Activated CD4-positive, alpha-beta T cell treated with anti-CD3 and anti-CD28 coated beads for 36 hours (primary cell): Measurements from ENCODE around the gene CRADD. TPM values are rescaled to one million over a fixed set of nuclear protein-coding genes. Genes with fewer than 3 reads are reported as not detected.

Source experiments
- ATAC-seq: fragments of 200-7000 bp; cut with Tn5 transposase; one replicate; pipeline ENCODE4 v1.10.0; 2021; ENCODE audit warnings: mild to moderate bottlenecking, moderate library complexity
- CTCF ChIA-PET: fragments of 350-600 bp; sonication (Branson Sonifier 250); formaldehyde crosslinking; loops from one replicate; lab custom pipeline; 2021; ENCODE audit warnings: antibody characterized with exemption; lab: Charles Lee
- POLR2A ChIA-PET: fragments of 350-600 bp; sonication (Branson Sonifier 250); formaldehyde crosslinking; loops from one replicate; lab custom pipeline; 2021; ENCODE audit warnings: antibody characterized with exemption, inconsistent platforms; lab: Charles Lee
- DNase-seq: peaks from one replicate; pipeline ENCODE4 v3.0.0-alpha.2; 2020
- H3K27ac Mint-ChIP-seq: one replicate; pipeline ENCODE4 v1.8.0; 2021; ENCODE audit warnings: mixed read lengths
- H3K27me3 Mint-ChIP-seq: one replicate; pipeline ENCODE4 v1.8.0; 2021; ENCODE audit warnings: mixed read lengths
- H3K36me3 Mint-ChIP-seq: one replicate; pipeline ENCODE4 v1.8.0; 2021; ENCODE audit warnings: low read depth, mixed read lengths
- H3K4me1 Mint-ChIP-seq: one replicate; pipeline ENCODE4 v1.8.0; 2021; ENCODE audit warnings: mixed read lengths
- H3K4me3 Mint-ChIP-seq: one replicate; pipeline ENCODE4 v1.8.0; 2021; ENCODE audit warnings: mild to moderate bottlenecking, moderate library complexity, mixed read lengths
- H3K9me3 Mint-ChIP-seq: one replicate; pipeline ENCODE4 v1.8.0; 2021; ENCODE audit warnings: low read depth, mixed read lengths
- intact Hi-C, 2 experiments: fragments of 100-400 bp; cut with DNase I in 1 of 2; cut with micrococcal nuclease in 1 of 2; formaldehyde crosslinking; loops; one replicate each; pipeline versions ENCODE4 v1.14.2 to v1.15.1; 2022 to 2024; cut with DNase I, micrococcal nuclease
- total RNA-seq, 2 experiments: library from RNA; stranded (reverse); gene quantifications; one replicate each; pipeline ENCODE4 v1.2.3, GENCODE V29; 2021

CRADD gene
- total RNA-seq, 2 experiments from 2014 or later, result 5.7 to 7.8 TPM

DNA sequence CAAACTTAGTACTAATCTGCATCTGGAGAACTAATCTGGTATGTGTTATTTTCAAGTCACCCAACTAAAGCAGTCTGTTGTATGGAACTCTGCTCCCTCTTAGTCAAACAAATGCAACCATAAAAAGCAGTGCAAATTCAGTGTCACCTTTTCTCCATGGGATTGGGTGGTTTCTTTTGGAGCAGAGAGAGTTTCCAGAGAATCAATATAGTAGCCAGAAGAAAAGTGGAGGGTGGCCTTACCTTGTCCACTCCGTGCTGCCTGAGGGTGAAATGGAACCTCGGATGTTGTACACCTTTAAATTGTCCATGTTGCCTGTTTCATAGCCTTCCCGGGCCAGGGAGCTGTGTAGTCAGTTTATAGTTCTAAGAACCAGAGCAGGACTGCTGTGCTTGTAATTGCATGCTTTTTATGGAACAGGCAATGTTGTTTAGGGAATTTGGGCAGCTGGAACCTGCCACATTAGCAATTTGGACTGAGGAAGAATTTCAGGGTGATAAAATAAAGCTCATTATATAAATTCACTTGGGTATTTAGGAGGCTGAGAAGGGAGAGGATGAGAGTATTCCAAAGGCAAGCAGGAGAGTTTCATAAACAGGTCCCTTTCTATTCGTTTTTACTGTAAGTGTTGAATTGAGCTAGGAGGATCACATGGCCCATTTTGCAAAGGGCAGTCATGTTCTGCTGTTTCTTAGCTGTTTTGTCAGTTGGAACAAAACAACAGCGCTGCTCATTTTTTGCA is 60.5 kb downstream of the CRADD start:
- ChIA-PET CTCF (interaction anchor here (1.2 to 1.6 kb wide), 2 partner anchors 9 to 365 kb away, joined by 3 to 7 read pairs; no protein-coding TSS in a partner anchor), POLR2A (no interaction called here)
- Mint-ChIP-seq H3K9me3 (no peaks in the 10 kb centered on the region), H3K36me3 (peaks cover 2% of the 10 kb centered on the region), H3K4me3 (no peak overlapping the region), H3K27me3 (peaks cover 2% of the 10 kb centered on the region), H3K4me1 (peaks cover 15% of the 10 kb centered on the region), H3K27ac (no peak overlapping the region)
- intact Hi-C loops, result no loop called here
- DNase-seq (no peak), ATAC-seq (no peak)

DNA sequence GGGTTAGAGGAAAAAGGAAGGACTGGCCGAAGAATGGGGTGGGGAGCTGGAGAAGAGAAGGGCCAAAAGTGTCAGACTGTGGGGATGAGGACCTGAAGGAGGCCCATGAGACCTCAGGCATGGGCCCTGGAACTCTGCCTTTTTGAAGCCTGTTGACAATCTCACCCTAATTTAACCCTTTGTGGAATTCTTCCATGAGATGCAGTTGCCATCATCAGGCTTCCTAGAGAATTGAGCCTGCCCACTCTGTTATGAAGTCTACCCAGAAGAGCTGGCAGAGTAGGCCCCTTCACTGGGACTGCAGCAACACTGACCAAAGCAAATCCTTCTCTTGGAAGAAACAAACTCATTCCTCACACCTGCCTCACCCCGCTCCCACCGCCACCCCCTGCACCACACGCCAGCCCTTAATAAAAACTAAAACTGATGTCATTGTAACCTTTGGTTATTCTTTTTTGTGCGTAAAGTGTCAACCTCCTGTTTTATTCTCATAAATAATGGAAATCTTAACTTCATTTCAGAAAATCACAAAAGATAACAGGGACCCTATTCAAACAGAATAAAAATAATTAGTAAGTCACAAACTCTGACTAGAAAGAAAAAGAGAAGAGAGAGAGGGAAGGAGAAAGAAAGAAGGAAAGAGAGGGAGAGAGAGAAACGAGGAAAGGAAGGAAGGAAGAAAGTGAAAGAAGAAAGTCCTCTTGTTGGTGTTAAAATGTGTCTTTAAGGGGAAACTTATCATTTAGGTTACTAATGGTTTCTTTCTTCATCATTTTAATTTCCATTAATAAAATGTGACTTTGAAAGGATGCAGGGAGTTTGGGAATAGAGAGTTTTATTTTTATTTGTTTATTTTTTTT is 61.3 kb downstream of the CRADD start:
- DNase-seq, result no peak
- peaks cover 2% of the 10 kb centered on the region for H3K36me3 Mint-ChIP-seq
- POLR2A ChIA-PET, result no interaction called here
- no peak overlapping the region for H3K27ac Mint-ChIP-seq
- H3K4me1 Mint-ChIP-seq, result peaks cover 19% of the 10 kb centered on the region
- intact Hi-C loops, result no loop called here
- peaks cover 2% of the 10 kb centered on the region for H3K27me3 Mint-ChIP-seq
- H3K9me3 Mint-ChIP-seq, result no peaks in the 10 kb centered on the region
- no peak for ATAC-seq
- CTCF ChIA-PET, result interaction anchor here (1.4 to 1.6 kb wide), 2 partner anchors 364 kb away, joined by 3 to 7 read pairs; no protein-coding TSS in a partner anchor
- no peak overlapping the region for H3K4me3 Mint-ChIP-seq

- no peak for DNase-seq
- ATAC-seq, result no peak
- POLR2A ChIA-PET, result interaction anchor here (0.6 kb wide), 1 partner anchor 449 kb away, joined by 4 read pairs; no protein-coding TSS in a partner anchor
- H3K36me3 Mint-ChIP-seq, result no peaks in the 10 kb centered on the region
- H3K4me1 Mint-ChIP-seq, result peaks cover 19% of the 10 kb centered on the region
- intact Hi-C loops, result loop anchor here (2.0 to 10.0 kb wide), 3 partner anchors 64 to 236 kb away; partner anchors contain the start of gene CRADD (in 1 of the 2)
- no peaks in the 10 kb centered on the region for H3K9me3 Mint-ChIP-seq
- H3K27me3 Mint-ChIP-seq, result peaks cover 2% of the 10 kb centered on the region
- H3K27ac Mint-ChIP-seq, result no peak overlapping the region
- CTCF ChIA-PET, result interaction anchor here (0.8 to 1.9 kb wide), 3 partner anchors 238 to 362 kb away, joined by 3 to 7 read pairs (median 5); no protein-coding TSS in a partner anchor
- H3K4me3 Mint-ChIP-seq, result no peak overlapping the region
Observed at GRCh38 chr12:93740751-93741150, 63.6 kb downstream of the CRADD start.

GRCh38 chr12:93741659-93742109 is 64.5 kb downstream of the CRADD start:
- ChIA-PET POLR2A (no interaction called here), CTCF (interaction anchor here (1.0 to 1.9 kb wide), 4 partner anchors 168 to 360 kb away, joined by 3 to 7 read pairs (median 4); no protein-coding TSS in a partner anchor)
- Mint-ChIP-seq H3K27ac (peak overlapping the region; percentile 90), H3K27me3 (peaks cover 2% of the 10 kb centered on the region), H3K36me3 (no peaks in the 10 kb centered on the region), H3K4me1 (peaks cover 21% of the 10 kb centered on the region), H3K9me3 (no peaks in the 10 kb centered on the region), H3K4me3 (peak overlapping the region; percentile 80)
- intact Hi-C loops, result loop anchor here (1.0 to 10.0 kb wide), 5 partner anchors 64 to 237 kb away; partner anchors contain the start of gene CRADD (in 2 of the 2)
- DNase-seq, result no peak
- ATAC-seq, result peak; percentile 53

DNA sequence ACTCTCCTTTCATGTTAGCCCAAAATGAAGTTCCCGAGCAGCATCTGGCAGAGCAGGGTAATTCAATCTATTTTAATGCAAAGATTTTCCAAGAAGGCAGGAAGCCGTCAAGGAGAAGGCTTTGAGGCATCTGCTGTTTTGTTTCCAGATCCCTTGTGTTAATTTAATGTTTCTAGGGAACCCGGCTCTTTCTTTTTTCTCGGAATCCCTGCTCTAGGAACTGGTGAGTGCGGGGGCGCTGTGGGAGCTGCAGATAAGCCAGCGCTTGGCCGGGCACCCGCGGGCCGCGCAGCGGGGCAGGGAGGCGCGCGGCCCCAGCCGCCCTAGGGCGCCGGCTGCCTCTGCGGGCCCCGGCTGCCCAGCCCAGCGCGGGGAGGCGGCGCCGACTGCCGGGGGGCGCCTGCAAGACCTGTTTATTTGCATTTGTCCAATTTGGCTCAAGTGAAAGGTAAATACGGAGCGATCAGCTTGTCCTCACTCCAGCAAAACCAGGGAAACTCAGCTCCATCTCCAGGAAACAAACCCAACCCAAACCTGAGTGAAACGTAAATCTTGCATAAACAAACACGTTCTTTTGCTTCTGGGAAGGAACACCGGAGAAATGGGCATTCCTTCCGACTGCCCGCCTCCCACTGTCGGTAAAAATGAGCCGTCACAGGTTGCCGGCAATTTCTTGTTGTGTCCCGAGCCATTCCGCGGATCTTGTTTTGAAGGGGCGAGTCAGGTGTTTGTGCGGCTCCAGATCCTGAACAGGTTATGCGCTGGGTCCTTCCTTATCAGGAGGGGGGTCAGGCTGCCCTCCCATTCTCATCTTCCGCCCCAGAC is 65.1 kb downstream of the CRADD start:
- Mint-ChIP-seq H3K27ac (peak overlapping the region; percentile 90), H3K27me3 (peaks cover 2% of the 10 kb centered on the region), H3K4me1 (peaks cover 21% of the 10 kb centered on the region), H3K9me3 (no peaks in the 10 kb centered on the region), H3K4me3 (peak overlapping the region; percentile 80), H3K36me3 (no peaks in the 10 kb centered on the region)
- intact Hi-C loops, result loop anchor here (1.0 to 10.0 kb wide), 3 partner anchors 65 to 238 kb away; partner anchors contain the start of gene CRADD (in 1 of the 2)
- CTCF ChIA-PET, result interaction anchor here (1.0 to 1.9 kb wide), 3 partner anchors 169 to 358 kb away, joined by 3 to 7 read pairs (median 3); no protein-coding TSS in a partner anchor
- ATAC-seq (peak; percentile 88), DNase-seq (peak; percentile 74)
- POLR2A ChIA-PET, result no interaction called here

DNA sequence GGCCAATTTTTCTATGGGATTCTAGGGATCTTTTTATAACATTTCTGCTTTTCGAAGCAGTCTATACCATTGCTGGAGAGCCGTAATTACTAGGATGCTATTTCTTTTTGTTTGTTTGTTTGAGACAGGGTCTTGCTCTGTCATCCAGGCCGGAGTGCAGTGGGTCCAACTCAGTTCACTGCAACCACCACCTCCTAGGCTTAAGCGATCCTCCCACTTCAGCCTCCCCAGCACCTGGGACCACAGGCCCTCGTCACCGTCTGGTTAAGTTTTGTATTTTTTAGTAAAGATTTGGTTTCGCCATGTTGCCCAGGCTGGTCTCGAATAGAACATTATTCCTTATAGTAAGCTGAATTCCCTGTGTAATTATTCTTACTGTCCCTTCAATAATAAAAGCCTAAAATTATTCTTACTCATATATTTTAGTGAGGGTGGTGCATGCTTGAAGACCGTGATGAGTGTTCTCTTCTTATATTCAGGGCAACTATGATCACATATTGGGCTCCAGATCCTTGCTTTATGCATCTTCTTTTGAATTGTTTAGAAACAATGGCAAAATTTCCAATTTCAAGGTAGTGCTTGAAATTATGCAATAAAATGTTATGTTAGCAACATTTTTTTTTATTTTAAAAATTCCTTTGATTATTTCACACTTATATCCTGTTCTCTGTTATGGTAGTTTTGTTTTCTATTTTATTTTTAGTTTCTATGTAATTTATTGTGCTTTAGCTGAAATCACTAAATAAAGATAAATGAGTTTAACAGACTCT is 66.2 kb downstream of the CRADD start:
- H3K4me1 Mint-ChIP-seq, result peaks cover 21% of the 10 kb centered on the region
- DNase-seq (no peak), ATAC-seq (no peak)
- H3K27me3 Mint-ChIP-seq, result peaks cover 2% of the 10 kb centered on the region
- no peaks in the 10 kb centered on the region for H3K9me3 Mint-ChIP-seq
- intact Hi-C loops, result loop anchor here (10.0 kb wide), 1 partner anchor 239 kb away; no protein-coding TSS in a partner anchor
- H3K36me3 Mint-ChIP-seq, result no peaks in the 10 kb centered on the region
- no peak overlapping the region for H3K27ac Mint-ChIP-seq
- POLR2A ChIA-PET, result no interaction called here
- CTCF ChIA-PET, result interaction anchor here (1.4 kb wide), 1 partner anchor 240 kb away, joined by 3 read pairs; no protein-coding TSS in a partner anchor
- H3K4me3 Mint-ChIP-seq, result peak overlapping the region; percentile 80

DNA sequence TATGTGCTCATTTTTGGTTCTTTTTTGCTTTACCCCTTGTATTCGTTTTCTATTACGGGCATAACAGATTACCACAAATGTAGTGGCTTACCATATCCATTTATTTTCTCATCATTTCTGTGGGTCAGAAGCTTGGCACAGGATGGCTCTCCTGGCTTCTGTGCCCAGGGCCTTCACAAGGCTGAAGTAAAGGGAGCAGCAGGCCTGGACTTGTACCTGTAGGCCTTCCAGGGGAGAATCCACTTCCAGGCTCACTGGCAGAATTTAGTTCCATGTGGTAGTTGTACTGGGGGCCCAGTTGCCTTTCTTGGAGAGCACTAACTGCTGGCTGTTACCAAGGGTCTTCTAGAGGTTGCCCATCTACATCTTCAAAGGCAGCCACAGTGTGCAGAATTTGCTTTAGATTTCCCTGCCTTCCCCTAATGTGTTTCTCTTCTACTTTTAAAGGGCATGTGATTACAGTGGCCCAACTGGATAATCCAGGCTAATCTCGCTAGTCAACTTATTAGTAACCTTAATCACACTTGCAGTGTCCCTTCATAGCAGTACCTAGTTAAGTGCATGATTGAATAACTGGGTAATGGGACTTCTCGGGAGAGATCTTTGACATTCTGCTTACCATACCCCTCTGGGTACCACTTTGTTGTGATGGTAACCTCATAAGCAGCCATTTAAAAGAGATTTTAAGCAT is 67.0 kb downstream of the CRADD start:
- intact Hi-C loops, result loop anchor here (10.0 kb wide), 1 partner anchor 239 kb away; no protein-coding TSS in a partner anchor

DNA sequence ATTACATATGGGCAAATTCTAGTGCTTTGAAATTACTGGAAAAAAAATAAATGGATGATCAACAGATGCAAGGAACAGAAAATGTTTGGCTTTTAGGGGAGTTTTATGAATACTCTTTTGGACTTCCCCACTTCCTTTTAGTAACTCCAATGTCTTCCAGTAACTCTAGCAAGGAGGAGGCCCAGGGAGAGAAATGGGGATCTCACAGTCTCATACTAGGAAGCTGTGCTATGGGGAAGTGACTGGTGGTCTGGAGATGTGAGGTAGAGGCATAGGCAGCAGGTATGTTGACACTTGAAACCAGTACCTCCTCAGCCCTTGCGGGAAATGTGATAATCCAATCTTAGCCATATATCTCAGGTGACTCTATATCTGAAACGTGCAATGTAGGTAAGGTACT is 68.1 kb downstream of the CRADD start:
- CTCF ChIA-PET, result interaction anchor here (0.9 kb wide), 1 partner anchor 356 kb away, joined by 3 read pairs; no protein-coding TSS in a partner anchor
- no peak for ATAC-seq

More for the DNA sequence above, 67.0 kb downstream of the CRADD start:
- peaks cover 2% of the 10 kb centered on the region for H3K27me3 Mint-ChIP-seq
- ChIA-PET CTCF (interaction anchor here (0.9 to 1.4 kb wide), 2 partner anchors 241 to 358 kb away, joined by 3 read pairs; no protein-coding TSS in a partner anchor), POLR2A (no interaction called here)
- DNase-seq, result no peak
- no peak overlapping the region for H3K4me3 Mint-ChIP-seq
- ATAC-seq, result no peak
- no peaks in the 10 kb centered on the region for H3K9me3 Mint-ChIP-seq
- no peak overlapping the region for H3K27ac Mint-ChIP-seq
- H3K4me1 Mint-ChIP-seq, result peaks cover 23% of the 10 kb centered on the region
- H3K36me3 Mint-ChIP-seq, result no peaks in the 10 kb centered on the region

DNA sequence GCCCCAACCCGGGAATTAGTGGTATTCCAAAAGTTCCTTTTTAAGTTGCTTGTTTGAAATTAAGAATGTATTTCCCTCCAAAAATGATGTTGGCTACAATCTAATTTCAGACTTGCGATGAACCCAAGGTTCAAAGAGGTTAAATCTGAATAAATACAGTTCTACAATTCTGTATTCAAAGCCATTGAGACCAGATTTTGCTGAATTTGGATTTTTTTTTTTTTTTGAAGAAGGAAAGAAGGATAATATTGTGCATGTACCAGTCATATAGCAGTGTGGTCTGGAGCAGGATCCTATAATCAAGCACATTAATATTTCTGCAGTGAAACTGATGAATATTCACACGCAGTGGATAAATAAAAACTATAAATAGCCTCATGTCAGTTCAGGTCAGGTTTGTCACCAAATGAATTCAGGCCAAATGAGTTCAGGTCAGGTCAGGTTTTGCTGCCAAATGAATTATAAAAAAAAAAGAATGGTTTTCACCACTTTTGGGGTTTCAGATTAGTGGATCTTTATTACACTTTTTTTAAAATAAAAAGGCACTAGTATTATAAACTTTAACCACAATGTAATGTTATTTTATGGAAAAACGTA is 69.5 kb downstream of the CRADD start:
- CTCF ChIA-PET, result no interaction called here
- no peak overlapping the region for H3K4me3 Mint-ChIP-seq
- H3K27ac Mint-ChIP-seq, result no peak overlapping the region
- H3K36me3 Mint-ChIP-seq, result no peaks in the 10 kb centered on the region
- DNase-seq (no peak), ATAC-seq (no peak)
- POLR2A ChIA-PET, result no interaction called here
- no peaks in the 10 kb centered on the region for H3K27me3 Mint-ChIP-seq
- peaks cover 15% of the 10 kb centered on the region for H3K4me1 Mint-ChIP-seq
- H3K9me3 Mint-ChIP-seq, result no peaks in the 10 kb centered on the region
- intact Hi-C loops, result loop anchor here (10.0 kb wide), 1 partner anchor 242 kb away; no protein-coding TSS in a partner anchor

More for the DNA sequence above, 68.1 kb downstream of the CRADD start:
- POLR2A ChIA-PET, result no interaction called here
- Mint-ChIP-seq H3K4me3 (no peak overlapping the region), H3K27me3 (no peaks in the 10 kb centered on the region), H3K27ac (no peak overlapping the region), H3K4me1 (peaks cover 23% of the 10 kb centered on the region), H3K36me3 (no peaks in the 10 kb centered on the region), H3K9me3 (no peaks in the 10 kb centered on the region)
- intact Hi-C loops, result loop anchor here (10.0 kb wide), 1 partner anchor 240 kb away; no protein-coding TSS in a partner anchor
- no peak for DNase-seq
